ENCODE data around the gene NATD1. TPM values are rescaled to one million over a fixed set of nuclear protein-coding genes. Genes with fewer than 3 reads are reported as not detected.

Gene NATD1
- total and polyA plus RNA-seq, 9 of the 15 experiments (the other 6 are each of a cell fraction or from before 2014, with no cell fraction given) = 0.24 to 5.4 (median 1.6) TPM

GRCh38 chr17:21249086-21249795 lies 4.0 kb downstream of the NATD1 start:
- intact Hi-C loops (cut with micrococcal nuclease) (no loop called here), in situ Hi-C loops (cut with MboI) (no loop called here)
- FAIRE-seq = no peak
- BruUV-seq (replicated peaks) = no TSS peak
- Histone ChIP-seq H3K9me1 (ENCODE audit: control insufficient read depth, insufficient read depth, low read length) (peaks cover 4% of the 10 kb centered on the region), H3K4me1 (replicated peaks in 1 of 2; ENCODE audit: control insufficient read depth in 2 of 2, insufficient read depth in 2 of 2, low read length in 2 of 2) (peaks cover 6 to 13% of the 10 kb centered on the region in 2 experiments; a peak in 4 of 5 replicates), H3K4me2 (ENCODE audit: insufficient read depth, low read length) (no peak overlapping the region), H3K27me3 (ENCODE audit: control insufficient read depth in 2 of 2, insufficient read depth in 2 of 2, low read length in 2 of 2) (no peaks in the 10 kb centered on the region), H4K20me1 (replicated peaks; ENCODE audit: control insufficient read depth, insufficient read depth, low read length) (peaks cover 10% of the 10 kb centered on the region), H3K9me3 (replicated peaks; ENCODE audit: control insufficient read depth, insufficient read depth, low read depth, low read length) (no peaks in the 10 kb centered on the region), H3K9ac (ENCODE audit: insufficient read depth in 1 of 2, low read depth in 2 of 2, low read length in 2 of 2) (no peak overlapping the region), H3K79me2 (ENCODE audit: control insufficient read depth, insufficient read depth, low read length) (no peaks in the 10 kb centered on the region), H3K27ac (ENCODE audit: extremely low read depth, low read depth, low read length) (no peak overlapping the region), H3K4me3 (no peak overlapping the region), H3K36me3 (ENCODE audit: control insufficient read depth, insufficient read depth, low read length) (no peaks in the 10 kb centered on the region), H2AFZ (ENCODE audit: low read depth, low read length) (no peak overlapping the region)
- ATAC-seq = no peak
- CTCF ChIA-PET (ENCODE audit: low intra/inter-chr PET ratio) = no interaction called here
- DNase-seq (ENCODE audit: extremely low read depth in 1 of 4, low spot score in 3 of 4) = no peak
- 74% methylated on average over 10 of the region's 12 CpGs for WGBS (ENCODE audit: insufficient coverage, low coverage, missing lambda C conversion rate)
- POLR2A ChIA-PET = interaction anchor here (0.5 to 1.3 kb wide), 2 partner anchors 9 to 60 kb away, joined by 3 to 4 read pairs; no protein-coding TSS in a partner anchor
- TF ChIP-seq ZNF280B (CRISPR knock-in tag; IDR thresholded peaks at IDR 0.05) = no peak
- TF ChIP-seq DPF2 (IDR thresholded peaks at IDR 0.05) = no peak
- TF ChIP-seq ZNF239 (CRISPR knock-in tag; IDR thresholded peaks at IDR 0.05) = no peak
- TF ChIP-seq MEIS2 (IDR thresholded peaks at IDR 0.05; ENCODE audit: partially characterized antibody) = no peak
- TF ChIP-seq, protein P1, sequence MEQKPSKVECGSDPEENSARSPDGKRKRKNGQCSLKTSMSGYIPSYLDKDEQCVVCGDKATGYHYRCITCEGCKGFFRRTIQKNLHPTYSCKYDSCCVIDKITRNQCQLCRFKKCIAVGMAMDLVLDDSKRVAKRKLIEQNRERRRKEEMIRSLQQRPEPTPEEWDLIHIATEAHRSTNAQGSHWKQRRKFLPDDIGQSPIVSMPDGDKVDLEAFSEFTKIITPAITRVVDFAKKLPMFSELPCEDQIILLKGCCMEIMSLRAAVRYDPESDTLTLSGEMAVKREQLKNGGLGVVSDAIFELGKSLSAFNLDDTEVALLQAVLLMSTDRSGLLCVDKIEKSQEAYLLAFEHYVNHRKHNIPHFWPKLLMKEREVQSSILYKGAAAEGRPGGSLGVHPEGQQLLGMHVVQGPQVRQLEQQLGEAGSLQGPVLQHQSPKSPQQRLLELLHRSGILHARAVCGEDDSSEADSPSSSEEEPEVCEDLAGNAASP (IDR thresholded peaks at IDR 0.05) = no peak
- TF ChIP-seq ATF3 (IDR thresholded peaks at IDR 0.05) = no peak
- no peak for TF ChIP-seq ATF3 (CRISPR knock-in tag; conservative IDR thresholded peaks at IDR 0.05)
- no peak for TF ChIP-seq ZNF41 (CRISPR knock-in tag; conservative IDR thresholded peaks at IDR 0.05)
- no peak for TF ChIP-seq NR2C1 (IDR thresholded peaks at IDR 0.05)
- no peak for TF ChIP-seq NR2C1 (tag; IDR thresholded peaks at IDR 0.05)
- no peak for TF ChIP-seq ZNF184 (CRISPR knock-in tag; IDR thresholded peaks at IDR 0.05)
- TF ChIP-seq, protein P2, sequence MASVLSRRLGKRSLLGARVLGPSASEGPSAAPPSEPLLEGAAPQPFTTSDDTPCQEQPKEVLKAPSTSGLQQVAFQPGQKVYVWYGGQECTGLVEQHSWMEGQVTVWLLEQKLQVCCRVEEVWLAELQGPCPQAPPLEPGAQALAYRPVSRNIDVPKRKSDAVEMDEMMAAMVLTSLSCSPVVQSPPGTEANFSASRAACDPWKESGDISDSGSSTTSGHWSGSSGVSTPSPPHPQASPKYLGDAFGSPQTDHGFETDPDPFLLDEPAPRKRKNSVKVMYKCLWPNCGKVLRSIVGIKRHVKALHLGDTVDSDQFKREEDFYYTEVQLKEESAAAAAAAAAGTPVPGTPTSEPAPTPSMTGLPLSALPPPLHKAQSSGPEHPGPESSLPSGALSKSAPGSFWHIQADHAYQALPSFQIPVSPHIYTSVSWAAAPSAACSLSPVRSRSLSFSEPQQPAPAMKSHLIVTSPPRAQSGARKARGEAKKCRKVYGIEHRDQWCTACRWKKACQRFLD (CRISPR knock-in tag; IDR thresholded peaks at IDR 0.05) = no peak
- peak; percentile 35; the same call in 1 of the 2 replicates for TF ChIP-seq BCOR (IDR thresholded peaks at IDR 0.05)
- no peak for TF ChIP-seq MAFF (IDR thresholded peaks at IDR 0.05; ENCODE audit: low read length)
- peak; percentile 57 for TF ChIP-seq RBM25 (IDR thresholded peaks at IDR 0.05; ENCODE audit: low read depth, low read length, severe bottlenecking)
- TF ChIP-seq ESRRB (CRISPR knock-in tag; IDR thresholded peaks at IDR 0.05; ENCODE audit: borderline replicate concordance) = no peak
- no peak for TF ChIP-seq HES1 (IDR thresholded peaks at IDR 0.05; ENCODE audit: low read depth)
- TF ChIP-seq POLR2G (IDR thresholded peaks at IDR 0.05; ENCODE audit: low read depth, low read length) = peak; percentile 22; the same call in 1 of the 2 replicates
- TF ChIP-seq GATAD2A (IDR thresholded peaks at IDR 0.05) = no peak

Measured in K562 (cell line).